GM12878 (cell line): ENCODE data around the gene RPS2. TPM values are rescaled to one million over a fixed set of nuclear protein-coding genes. Genes with fewer than 3 reads are reported as not detected.

ENCODE experiments used
- ATAC-seq: fragments of 200-7000 bp; cut with Tn5 transposase; 3 replicates; pipeline ENCODE4 v1.9.1; 2020; ENCODE audit warnings: mild to moderate bottlenecking, moderate library complexity
- BruUV-seq: library from RNA; stranded (reverse); fragments of 400-500 nt; replicated peaks from 2 replicates; lab custom pipeline; 2021; lab: Mats Ljungman, UMichigan
- CTCF ChIA-PET: fragments of 300-600 bp; sonication (Branson Sonifier 250); formaldehyde crosslinking; extraction: SDS; loops from one replicate; lab custom pipeline; 2021; ENCODE audit warnings: inconsistent platforms; lab: Yijun Ruan, JAX
- POLR2A ChIA-PET: fragments of 350-600 bp; formaldehyde crosslinking; extraction: SDS; loops from one replicate; lab custom pipeline; 2021; ENCODE audit warnings: inconsistent platforms; lab: Charles Lee
- RAD21 ChIA-PET: fragments of 300-600 bp; sonication (Branson Sonifier 250); formaldehyde crosslinking; loops from one replicate; lab custom pipeline; 2023; ENCODE audit warnings: antibody characterized with exemption; ENCODE audit not compliant: unreplicated experiment; lab: Charles Lee
- SMC1A ChIA-PET: fragments of 300-600 bp; sonication (Branson Sonifier 250); formaldehyde crosslinking; loops from one replicate; lab custom pipeline; 2023; ENCODE audit not compliant: unreplicated experiment, uncharacterized antibody; lab: Charles Lee
- DNase-seq: peaks from one replicate; pipeline ENCODE4 v3.0.0-alpha.2; 2011; ENCODE audit warnings: low read depth, low spot score
- FAIRE-seq: peaks from 3 replicates; lab custom pipeline; 2011; peaks lifted over from hg19 to GRCh38; lab: Jason Lieb, UNC
- H2AFZ ChIP-seq: 2 replicates; pipeline ENCODE4 v1.6.0; 2011; ENCODE audit warnings: low read depth, low read length, control low read depth; ENCODE audit not compliant: control insufficient read depth
- H3K27ac ChIP-seq: 2 replicates; pipeline ENCODE4 v1.5.1; 2011; ENCODE audit warnings: control low read depth; ENCODE audit not compliant: control insufficient read depth, insufficient read depth
- H3K27me3 ChIP-seq, 2 experiments: replicated peaks in 1 of 2; 2 replicates each; pipeline versions ENCODE4 v1.6.0 to v1.6.1; 2011; ENCODE audit warnings: low read length in 1 of 2; ENCODE audit not compliant: control insufficient read depth in 2 of 2, insufficient read depth in 2 of 2
- H3K36me3 ChIP-seq, 2 experiments: 2 replicates each; pipeline ENCODE4 v1.5.1; 2011; ENCODE audit warnings: low read length in 1 of 2; ENCODE audit not compliant: control insufficient read depth in 2 of 2, insufficient read depth in 2 of 2
- H3K4me1 ChIP-seq: 2 replicates; pipeline ENCODE4 v1.6.1; 2011; ENCODE audit warnings: mild to moderate bottlenecking, low read length, moderate library complexity, mixed read lengths; ENCODE audit not compliant: control insufficient read depth, insufficient read depth
- H3K4me2 ChIP-seq: 2 replicates; pipeline ENCODE4 v1.6.0; 2011; ENCODE audit warnings: control low read depth; ENCODE audit not compliant: control insufficient read depth, insufficient read depth
- H3K4me3 ChIP-seq: fragments of 200-600 bp; sonication (generic); 2 replicates; pipeline ENCODE4 v1.5.1; 2016
- H3K79me2 ChIP-seq: 2 replicates; pipeline ENCODE4 v1.6.0; 2011; ENCODE audit warnings: low read length; ENCODE audit not compliant: control insufficient read depth, insufficient read depth
- H3K9ac ChIP-seq: 2 replicates; pipeline ENCODE4 v1.8.0; 2011; ENCODE audit warnings: low read length, control low read depth, mixed read lengths; ENCODE audit not compliant: control insufficient read depth, insufficient read depth
- H3K9me3 ChIP-seq: replicated peaks from 3 replicates; pipeline ENCODE4 v1.5.1; 2011; ENCODE audit warnings: mild to moderate bottlenecking, low read length; ENCODE audit not compliant: control insufficient read depth, insufficient read depth
- H4K20me1 ChIP-seq: 2 replicates; pipeline ENCODE4 v1.6.0; 2011; ENCODE audit not compliant: control insufficient read depth, insufficient read depth
- CBX3 ChIP-seq: fragments of 200-600 bp; sonication (generic); IDR thresholded peaks from 2 replicates; pipeline ENCODE4 v1.6.1; 2016; ENCODE audit warnings: low read depth, borderline replicate concordance
- CEBPZ ChIP-seq: fragments of 150-350 bp; IDR thresholded peaks from 2 replicates; pipeline ENCODE4 v1.6.1; 2016; ENCODE audit warnings: low read depth, low read length
- IKZF1 ChIP-seq: fragments of 450-650 bp; conservative IDR thresholded peaks from 2 replicates; pipeline ENCODE4 v1.6.1; 2017; ENCODE audit warnings: antibody characterized with exemption, mild to moderate bottlenecking
- MEF2A ChIP-seq: IDR thresholded peaks from 2 replicates; pipeline ENCODE4 v1.6.1; 2011; ENCODE audit warnings: low read depth, mild to moderate bottlenecking, low read length, moderate library complexity; ENCODE audit not compliant: insufficient read depth
- NR2C1 ChIP-seq: fragments of 450-650 bp; IDR thresholded peaks from 2 replicates; pipeline ENCODE4 v1.6.1; 2017; ENCODE audit warnings: antibody characterized with exemption, mild to moderate bottlenecking, moderate library complexity
- RBBP5 ChIP-seq: fragments of 200-600 bp; sonication (generic); conservative IDR thresholded peaks from 2 replicates; pipeline ENCODE4 v1.6.1; 2016
- WGBS: methylation state at CpG from one replicate; pipeline ENCODE4 v1.1.6; 2016; ENCODE audit warnings: low lambda C conversion rate; ENCODE audit not compliant: insufficient replicate concordance, insufficient coverage; ENCODE audit errors: missing lambda C conversion rate; 5-methylcytosine and 5-hydroxymethylcytosine counted together
- in situ Hi-C: fragments of 300-500 bp; cut with MboI; formaldehyde crosslinking; loops from 9 replicates; pipeline ENCODE4 v1.14.3; 2018; ENCODE audit warnings: mixed read lengths
- intact Hi-C: fragments of 100-400 bp; cut with micrococcal nuclease; formaldehyde crosslinking; loops from one replicate; pipeline ENCODE4 v1.14.2; 2022; ENCODE audit not compliant: unreplicated experiment
- polyA plus RNA-seq, 11 experiments: library from polyadenylated mRNA; depleted of rRNA in 4 of 11; unstranded in 6 of 11; stranded (reverse) in 5 of 11; fragments of >200 nt; fragmentation: Nextera tagmentation in 4 of 11; fragmentation: Illumina TruSeq in 1 of 11; extraction: Ambion mirVana in 4 of 11; extraction: Trizol in 1 of 11; gene quantifications; 1 replicate in 1 of 11; 2 replicates in 10 of 11; pipeline versions ENCODE4 v1.2.1 to v1.2.3, GENCODE V29; 2011 to 2016; ENCODE audit warnings: inconsistent platforms in 2 of 11, missing spikeins in 2 of 11, low read depth in 1 of 11
- total RNA-seq, 4 experiments: library from RNA; depleted of rRNA in 3 of 4; stranded (reverse); fragments of >200 nt in 3 of 4; fragmentation: Illumina TruSeq in 1 of 4; extraction: Trizol in 1 of 4; gene quantifications; 2 replicates each; pipeline versions ENCODE4 v1.2.1 to v1.2.3, GENCODE V29; 2013 to 2021

The RPS2 gene
- total and polyA plus RNA-seq, 10 of the 15 experiments (the other 5 are each of a cell fraction or from before 2014, with no cell fraction given): 1,295 to 7,121 (median 3,933) TPM

GRCh38 chr16:1944612-1945199 is 19.9 kb downstream of the RPS2 start:
- Histone ChIP-seq H3K27me3 (no peaks in the 10 kb centered on the region), H3K4me3 (no peak overlapping the region), H3K9me3 (no peaks in the 10 kb centered on the region), H3K4me1 (peaks cover 10% of the 10 kb centered on the region; the same call in 1 of the 2 replicates), H2AFZ (no peak overlapping the region), H3K27ac (no peak overlapping the region), H4K20me1 (no peaks in the 10 kb centered on the region), H3K79me2 (peaks cover 18% of the 10 kb centered on the region), H3K9ac (no peak overlapping the region), H3K4me2 (no peak overlapping the region), H3K36me3 (no peaks in the 10 kb centered on the region; a peak in 2 of 4 replicates)
- ATAC-seq (no peak), DNase-seq (no peak), FAIRE-seq (no peak)
- POLR2A ChIA-PET: interaction anchor here (0.5 to 0.6 kb wide), 2 partner anchors 43 to 104 kb away, joined by 3 to 6 read pairs; no protein-coding TSS in a partner anchor
- TF ChIP-seq IKZF1: no peak
- TF ChIP-seq MEF2A: no peak
- WGBS: 87% methylated on average over 21 of the region's 21 CpGs
- in situ Hi-C loops: no loop called here
- SMC1A ChIA-PET: interaction anchor here (1.0 to 1.2 kb wide), 2 partner anchors 12 to 67 kb away, joined by 3 read pairs; no protein-coding TSS in a partner anchor
- RAD21 ChIA-PET: no interaction called here
- CTCF ChIA-PET: interaction anchor here (1.8 kb wide), 1 partner anchor 16 kb away, joined by 4 read pairs; no protein-coding TSS in a partner anchor
- no TSS peak for BruUV-seq
- intact Hi-C loops: no loop called here

GRCh38 chr16:1942810-1943726 is 21.6 kb downstream of the RPS2 start, which contains the start of gene MSRB1:
Gene MSRB1, minus strand, starts transcription at chr16:1943199. Its CDS starts 43 bp downstream, at chr16:1943156.
- peak; percentile 91 for DNase-seq
- no peak for TF ChIP-seq CEBPZ
- no peak for TF ChIP-seq RBBP5
- TF ChIP-seq NR2C1: no peak
- TF ChIP-seq CBX3: no peak

More at GRCh38 chr16:1942810-1943726, 21.6 kb downstream of the RPS2 start, which contains the start of gene MSRB1:
- H2AFZ ChIP-seq: peak within 1 kb of the TSS; percentile 93
- ChIA-PET SMC1A (interaction anchor here (1.0 to 1.2 kb wide), 4 partner anchors 13 to 104 kb away, joined by 3 to 5 read pairs (median 3); partner anchors contain the start of gene RPS2), CTCF (interaction anchor here (0.6 to 1.0 kb wide), 6 partner anchors 73 to 964 kb away, joined by 3 read pairs; no protein-coding TSS in a partner anchor), RAD21 (interaction anchor here (1.0 to 1.6 kb wide), 4 partner anchors 18 to 558 kb away, joined by 3 to 5 read pairs (median 3); partner anchors contain the start of gene TRAF7), POLR2A (interaction anchor here (0.6 to 1.5 kb wide), 9 partner anchors 9 to 237 kb away, joined by 3 to 13 read pairs (median 6); partner anchors contain the start of genes MAPK8IP3, NDUFB10, NOXO1 and NUBP2)
- in situ Hi-C loops: no loop called here
- H3K4me1 ChIP-seq: peaks cover 10% of the 10 kb centered on the region; the same call in 1 of the 2 replicates
- peak within 1 kb of the TSS; percentile 87 for H3K4me3 ChIP-seq
- H3K9ac ChIP-seq: peak within 1 kb of the TSS; percentile 80
- H3K36me3 ChIP-seq: peaks cover 0 to 5% of the 10 kb centered on the region in 2 experiments; a peak in 3 of 4 replicates
- WGBS: 1% methylated on average over 72 of the region's 77 CpGs
- peak; percentile 99 for FAIRE-seq
- no TSS peak for BruUV-seq
- H3K4me2 ChIP-seq: peak within 1 kb of the TSS; percentile 86
- H3K27me3 ChIP-seq: no peaks in the 10 kb centered on the region
- peaks cover 18% of the 10 kb centered on the region for H3K79me2 ChIP-seq
- ATAC-seq: peak; percentile 98
- peak within 1 kb of the TSS; percentile 54 for H3K27ac ChIP-seq
- no peaks in the 10 kb centered on the region for H4K20me1 ChIP-seq
- H3K9me3 ChIP-seq: no peaks in the 10 kb centered on the region
- intact Hi-C loops: no loop called here
